ENCODE measurements around the gene H6PD. TPM values are rescaled to one million over a fixed set of nuclear protein-coding genes. Genes with fewer than 3 reads are reported as not detected.

H6PD gene
- total and polyA plus RNA-seq, 2 experiments from 2014 or later, result 1.2 to 4.7 TPM

GRCh38 chr1:9263276-9263855 is 28.8 kb downstream of the H6PD start:
- H3K4me3 Mint-ChIP-seq, result no peak overlapping the region
- peaks cover 6% of the 10 kb centered on the region; the same call in 1 of the 2 replicates for H3K9me2 ChIP-seq (ENCODE audit: insufficient read depth)

More at GRCh38 chr1:9263276-9263855, 28.8 kb downstream of the H6PD start:
- no peaks in the 10 kb centered on the region for H3K36me3 ChIP-seq (ENCODE audit: insufficient read depth)
- no peak overlapping the region for H3K4me2 ChIP-seq
- H3F3A ChIP-seq (replicated peaks; ENCODE audit: low read depth), result peaks cover 14% of the 10 kb centered on the region; the same call in 1 of the 2 replicates
- Mint-ChIP-seq H3K4me1 (peaks cover 3% of the 10 kb centered on the region; the same call in 1 of the 3 replicates), H3K27me3 (ENCODE audit: insufficient read depth, low read depth, poor library complexity) (peaks cover 13% of the 10 kb centered on the region), H3K9me3 (peaks cover 29% of the 10 kb centered on the region), H3K36me3 (ENCODE audit: low read depth) (peaks cover 26% of the 10 kb centered on the region), H3K27ac (no peak overlapping the region)
- no peak overlapping the region for H3K27ac ChIP-seq (ENCODE audit: low read depth)
- H3K27me3 ChIP-seq (ENCODE audit: insufficient read depth), result no peaks in the 10 kb centered on the region
- TF ChIP-seq JUNB (IDR thresholded peaks at IDR 0.05; ENCODE audit: unreplicated experiment) (no peak), CTCF (conservative IDR thresholded peaks at IDR 0.05; ENCODE audit: low read depth in 2 of 2) (no peak), STAT1 (IDR thresholded peaks at IDR 0.05; ENCODE audit: unreplicated experiment) (no peak), NANOG (IDR thresholded peaks at IDR 0.05; ENCODE audit: borderline replicate concordance) (no peak), POLR2AphosphoS5 (IDR thresholded peaks at IDR 0.05; ENCODE audit: low read depth) (no peak), ZNF114 (CRISPR knock-in tag; IDR thresholded peaks at IDR 0.05) (no peak), ZNF462 (CRISPR knock-in tag; IDR thresholded peaks at IDR 0.05) (no peak), EZH2 (IDR thresholded peaks at IDR 0.05; ENCODE audit: low read depth, unreplicated experiment) (no peak), REST (IDR thresholded peaks at IDR 0.05; ENCODE audit: unreplicated experiment) (no peak)
- ATAC-seq (no peak), DNase-seq (ENCODE audit: low spot score) (no peak)
- H2AFZ ChIP-seq, result no peak overlapping the region
- H4K20me1 ChIP-seq (replicated peaks; ENCODE audit: insufficient read depth), result no peaks in the 10 kb centered on the region
- no peaks in the 10 kb centered on the region for H3K4me1 ChIP-seq (ENCODE audit: insufficient read depth)
- no peak overlapping the region for H3K4me3 ChIP-seq
- H3K79me2 ChIP-seq (replicated peaks; ENCODE audit: insufficient read depth), result no peaks in the 10 kb centered on the region
